GM20431 (cell line): ENCODE results near the gene CEACAM21.
"Not testable (repeated sequence)": the region's sequence is repeated elsewhere in the genome, so short reads cannot be mapped to it uniquely, and the experiment has no call there.

Source experiments
- in situ Hi-C: fragments of 300-500 bp; cut with MseI, MboI; formaldehyde crosslinking; loops from one replicate; pipeline ENCODE4 v1.15.0; 2020; ENCODE audit warnings: low sequenced_read_pairs; ENCODE audit not compliant: unreplicated experiment

CEACAM21 gene

DNA sequence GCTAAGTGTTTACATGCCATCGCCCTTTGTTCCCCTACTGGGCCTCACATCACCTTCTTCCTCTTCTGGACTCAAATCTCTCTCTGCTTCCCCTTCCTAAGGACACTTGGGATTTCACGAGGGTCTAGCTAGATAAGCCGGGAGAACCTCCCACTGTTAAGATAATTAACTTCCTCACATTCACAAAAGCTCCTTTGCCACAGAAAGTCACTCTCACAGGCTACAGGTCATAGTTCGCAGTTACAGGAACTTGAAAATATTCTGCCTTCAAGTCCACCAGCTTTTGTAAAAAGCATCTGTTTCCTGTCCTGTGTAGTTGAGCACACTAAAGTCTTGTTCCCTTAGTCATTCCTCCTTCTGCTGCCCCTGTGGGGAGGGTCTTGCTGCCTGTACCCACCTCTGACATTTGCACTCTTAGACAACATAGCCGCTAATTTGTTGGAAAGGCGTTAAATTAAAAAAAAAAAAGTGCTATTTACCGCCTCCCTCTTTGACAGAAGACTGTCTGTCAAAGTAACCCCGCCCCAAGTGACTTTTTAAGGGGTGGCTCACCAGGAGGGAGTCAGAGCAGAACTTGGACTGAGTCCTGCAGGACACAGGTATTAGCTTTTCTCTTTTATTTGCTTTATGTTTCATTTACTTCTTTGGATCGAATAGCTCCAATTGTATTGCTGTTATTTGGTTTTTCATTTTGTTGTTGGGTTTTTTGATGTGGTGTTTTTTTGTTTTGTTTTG lies 26.8 kb upstream of the CEACAM21 start:
- in situ Hi-C loops = no loop called here

- in situ Hi-C loops = no loop called here
These were observed 26.1 kb upstream of the CEACAM21 start for GRCh38 chr19:41549884-41550283.

DNA sequence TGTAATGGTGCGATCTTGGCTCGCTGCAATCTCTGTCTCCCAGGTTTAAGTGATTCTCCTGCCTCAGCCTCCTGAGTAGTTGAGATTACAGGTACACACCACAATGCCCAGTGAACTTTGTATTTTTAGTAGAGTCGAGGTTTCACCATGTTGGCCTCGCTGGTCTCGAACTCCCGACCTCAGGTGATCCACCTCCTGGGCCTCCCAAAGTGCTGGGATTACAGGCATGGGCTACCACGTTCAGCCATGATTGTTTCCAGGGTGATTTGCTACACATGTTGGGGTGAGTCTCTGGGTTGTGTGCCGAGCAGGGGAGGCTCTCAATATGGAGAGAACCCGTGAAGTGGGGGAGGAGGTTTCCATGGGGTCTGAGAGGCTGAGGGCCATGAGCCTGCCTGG lies 24.8 kb upstream of the CEACAM21 start:
- in situ Hi-C loops = no loop called here

DNA sequence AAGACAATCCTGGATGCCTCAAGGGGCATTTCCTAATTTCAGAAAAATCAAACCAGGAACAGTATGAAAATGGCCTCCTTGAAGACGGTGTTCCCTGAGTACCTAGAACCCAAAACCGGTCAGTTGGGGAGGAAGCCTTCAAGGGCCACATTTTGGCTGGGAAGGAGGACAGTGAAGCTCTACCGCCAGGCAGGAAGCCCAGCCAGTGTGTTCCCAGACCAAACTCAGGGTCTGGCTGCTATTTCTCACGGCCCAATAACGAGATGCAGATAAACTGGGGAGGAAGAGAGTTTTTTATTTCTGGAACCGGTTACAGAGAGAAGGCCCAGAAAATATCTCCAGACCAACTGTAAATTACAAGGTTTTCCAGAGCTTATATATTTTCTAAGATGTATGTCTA lies 24.3 kb upstream of the CEACAM21 start:
- in situ Hi-C loops = no loop called here

GRCh38 chr19:41552558-41552957 lies 23.4 kb upstream of the CEACAM21 start:
- in situ Hi-C loops = no loop called here

DNA sequence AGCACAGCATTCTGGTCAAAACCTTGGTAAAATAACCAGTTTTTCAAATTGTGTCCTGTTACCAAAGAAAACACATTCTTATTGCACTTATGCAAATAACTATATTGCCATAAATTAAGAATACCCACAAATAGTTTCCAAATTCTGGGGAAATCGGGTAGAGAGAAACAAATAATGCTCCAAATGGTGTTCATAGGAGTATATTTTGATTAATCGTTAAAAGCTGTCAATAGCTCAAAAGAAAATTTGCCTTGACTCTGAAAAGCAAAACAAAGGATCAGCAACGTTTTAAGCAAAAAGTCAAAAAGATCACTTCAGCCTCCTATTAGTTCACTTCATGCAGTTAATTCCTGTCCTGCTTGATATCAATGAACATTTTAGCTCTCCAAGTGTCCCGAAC lies 22.2 kb upstream of the CEACAM21 start:
- in situ Hi-C loops = no loop called here

DNA sequence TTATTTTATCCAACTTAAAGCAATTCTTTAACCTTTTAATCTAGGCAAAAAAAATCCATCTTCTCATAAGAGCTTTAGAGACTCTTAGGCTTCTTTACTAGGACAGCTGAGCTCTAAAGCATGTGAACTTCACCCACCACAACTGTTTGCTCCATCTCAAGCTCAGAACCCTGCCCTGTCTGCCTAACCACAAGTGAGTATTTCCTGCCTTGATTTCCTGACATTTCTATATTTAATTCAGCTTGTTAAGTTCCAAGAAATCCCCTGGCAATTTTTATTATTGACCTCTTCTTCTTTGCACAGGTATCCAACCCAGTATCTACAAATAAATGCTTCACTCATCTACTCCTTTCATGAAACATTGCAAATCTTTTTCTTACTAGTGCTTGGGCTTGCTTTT lies 21.1 kb upstream of the CEACAM21 start:
- in situ Hi-C loops = no loop called here

DNA sequence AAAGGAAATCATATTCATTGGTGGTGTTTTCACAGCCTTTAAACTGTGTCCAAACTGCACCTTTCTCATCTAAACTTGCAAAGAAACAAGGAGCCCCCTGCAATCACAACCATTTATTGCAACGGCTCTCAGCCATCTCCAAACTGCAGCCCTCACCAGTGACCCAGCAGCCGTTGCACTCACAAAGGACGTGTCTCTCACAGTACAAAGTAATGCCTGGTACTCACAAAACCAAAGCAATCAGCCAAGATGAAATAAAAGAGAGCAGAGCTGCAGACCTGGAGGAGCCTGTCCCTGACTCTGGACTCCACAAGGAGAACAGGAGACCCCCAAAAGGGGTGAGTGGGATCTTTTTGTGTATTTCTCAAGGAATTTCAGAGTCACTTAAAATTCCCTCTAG lies 20.2 kb upstream of the CEACAM21 start:
- in situ Hi-C loops = no loop called here

- in situ Hi-C loops = no loop called here
These were observed 12.0 kb upstream of the CEACAM21 start for GRCh38 chr19:41563854-41564514.

DNA sequence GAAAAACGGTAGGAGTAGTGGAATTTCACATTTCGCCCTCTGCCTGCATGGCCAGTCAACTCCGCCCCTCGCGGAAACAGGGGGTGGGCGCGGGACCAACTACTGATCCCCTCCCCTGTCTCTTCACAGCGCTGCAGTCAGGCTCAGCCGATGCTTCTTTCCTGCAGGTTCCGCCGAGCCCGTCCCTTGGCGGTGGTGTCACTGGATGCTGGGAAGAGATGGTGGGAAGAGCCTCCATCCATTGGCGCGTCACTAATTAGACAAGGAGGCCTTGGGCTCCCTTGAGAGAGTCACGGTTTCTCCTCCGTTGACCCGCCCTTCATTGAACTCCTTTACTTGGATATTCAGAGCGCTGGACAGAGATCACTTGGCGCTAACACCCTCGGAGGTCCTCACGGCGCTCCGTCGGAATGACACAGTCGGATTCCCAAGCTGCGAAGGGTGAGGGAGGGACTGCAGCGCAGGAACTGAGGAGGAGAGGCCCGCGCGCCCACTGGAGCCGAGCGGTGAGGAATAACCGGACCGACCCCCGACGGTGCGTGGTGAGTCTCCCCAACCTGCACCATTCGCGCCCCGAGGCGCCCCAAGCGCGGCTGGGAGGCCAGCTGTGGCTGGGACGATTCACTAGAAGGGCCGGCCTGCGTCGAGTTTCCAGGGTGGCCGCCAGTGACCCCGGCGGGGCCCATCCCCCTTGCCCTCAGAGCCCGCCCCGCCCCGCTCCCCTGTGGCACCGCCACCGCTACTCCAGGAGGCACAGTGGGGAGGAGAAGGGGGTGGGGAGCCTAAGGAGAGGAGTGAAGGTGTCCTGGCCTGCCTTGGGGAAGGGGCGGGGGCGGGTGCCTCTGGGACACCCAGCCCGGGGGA lies 11.2 kb upstream of the CEACAM21 start:
- in situ Hi-C loops = no loop called here

GRCh38 chr19:41565379-41565720 lies 10.6 kb upstream of the CEACAM21 start:
- in situ Hi-C loops = no loop called here

DNA sequence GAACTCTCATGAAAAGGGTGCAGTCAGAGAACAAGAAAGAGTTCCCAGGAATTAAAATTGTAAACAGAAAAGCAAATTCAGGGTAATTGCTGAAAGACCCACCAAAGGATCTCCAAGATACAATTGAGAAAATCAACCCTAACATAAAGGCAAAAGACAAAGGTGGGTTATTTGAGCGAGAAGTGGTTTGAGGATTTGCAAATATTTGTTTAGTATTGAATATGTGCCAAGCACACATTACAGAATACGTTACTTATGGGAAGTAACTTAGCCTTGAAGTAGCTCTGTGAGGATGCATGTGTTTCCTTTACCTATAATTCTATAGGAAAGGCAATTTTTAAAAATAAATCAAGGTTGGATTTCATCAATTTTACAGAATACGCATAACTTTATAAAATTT lies 10.0 kb upstream of the CEACAM21 start:
- in situ Hi-C loops = no loop called here

DNA sequence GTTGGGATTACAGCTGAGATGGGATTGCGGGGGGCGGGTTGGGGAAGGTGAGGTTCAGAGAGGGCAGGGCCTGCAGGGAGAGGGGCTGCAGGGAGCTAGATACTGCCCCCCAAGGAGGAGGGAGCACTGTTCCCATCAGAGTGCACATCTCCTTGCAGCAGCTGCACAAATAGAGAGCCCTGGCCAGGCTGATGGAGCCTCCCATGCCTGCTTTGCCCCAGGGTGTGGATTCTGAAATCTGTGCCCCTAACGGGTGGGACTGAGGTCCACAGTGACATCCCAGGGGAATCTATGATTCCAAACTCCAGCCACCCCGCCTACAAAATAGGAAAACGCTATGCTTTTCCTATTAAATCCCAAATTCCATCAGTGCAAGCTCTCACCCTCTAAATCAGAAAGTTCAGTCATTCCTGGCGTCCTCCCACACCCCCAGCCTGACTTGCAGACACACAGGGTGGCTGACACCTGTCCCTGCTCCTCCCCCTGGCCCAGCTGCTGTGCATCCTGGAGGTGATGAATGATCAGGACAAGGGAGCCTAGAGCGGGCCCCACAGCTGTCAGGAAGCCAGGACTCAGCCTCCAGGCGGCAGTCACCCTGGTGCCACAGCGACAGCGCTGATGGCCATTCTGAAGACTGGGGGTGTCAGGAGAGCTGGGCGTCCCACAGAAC lies 6.3 kb upstream of the CEACAM21 start:
- in situ Hi-C loops = loop anchor here (10.0 kb wide), 1 partner anchor 125 kb away; the partner anchor contains the start of gene ERICH4

- in situ Hi-C loops = loop anchor here (10.0 kb wide), 1 partner anchor 125 kb away; the partner anchor contains the start of gene ERICH4
These were observed 5.8 kb upstream of the CEACAM21 start for GRCh38 chr19:41570179-41570578.

- in situ Hi-C loops = loop anchor here (10.0 kb wide), 1 partner anchor 126 kb away; the partner anchor contains the start of gene ERICH4
These were observed 5.3 kb upstream of the CEACAM21 start for GRCh38 chr19:41570639-41571112.

DNA sequence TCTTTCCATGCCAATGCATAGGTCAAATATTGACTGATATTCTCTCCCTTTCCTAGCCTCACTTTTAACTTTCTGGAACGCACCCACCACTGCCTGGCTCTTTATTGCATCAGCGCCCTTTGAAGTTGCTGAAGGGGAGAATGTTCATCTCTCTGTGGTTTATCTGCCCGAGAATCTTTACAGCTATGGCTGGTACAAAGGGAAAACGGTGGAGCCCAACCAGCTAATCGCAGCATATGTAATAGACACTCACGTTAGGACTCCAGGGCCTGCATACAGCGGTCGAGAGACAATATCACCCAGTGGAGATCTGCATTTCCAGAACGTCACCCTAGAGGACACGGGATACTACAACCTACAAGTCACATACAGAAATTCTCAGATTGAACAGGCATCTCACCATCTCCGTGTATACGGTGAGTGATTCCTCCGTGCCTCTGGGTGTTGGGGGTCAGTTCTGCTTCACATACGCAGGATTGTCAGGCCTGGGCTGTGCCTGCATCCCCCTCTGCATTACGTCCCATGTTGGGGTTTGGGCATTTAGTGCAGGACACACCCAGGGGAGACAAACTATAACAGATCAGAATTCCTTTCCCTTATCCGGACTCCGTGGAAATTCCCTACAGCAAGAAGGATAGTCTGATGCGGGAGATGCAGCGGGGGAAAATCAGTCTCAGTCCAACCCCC lies 1.3 kb downstream of the CEACAM21 start:
- in situ Hi-C loops = loop anchor here (10.0 kb wide), 1 partner anchor 132 kb away; the partner anchor contains the start of gene ERICH4

- in situ Hi-C loops = loop anchor here (10.0 kb wide), 1 partner anchor 133 kb away; the partner anchor contains the start of gene ERICH4
These were observed 1.9 kb downstream of the CEACAM21 start for GRCh38 chr19:41577833-41578232.

GRCh38 chr19:41578886-41579285 lies 2.9 kb downstream of the CEACAM21 start:
- in situ Hi-C loops = loop anchor here (10.0 kb wide), 1 partner anchor 134 kb away; the partner anchor contains the start of gene ERICH4

- in situ Hi-C loops = not testable (repeated sequence)
These were observed 5.1 kb downstream of the CEACAM21 start for GRCh38 chr19:41581068-41581467.
